ENCODE measurements around the gene PTGDR2.
A peak's percentile ranks its signal among the peaks of the same experiment; 100 is the strongest.

Gene PTGDR2

GRCh38 chr11:60849641-60850520 is 5.9 kb downstream of the PTGDR2 start:
- H3K4me1 ChIP-seq (ENCODE audit: control insufficient read depth, insufficient read depth, low read length) = no peaks in the 10 kb centered on the region
- no peak overlapping the region for H3K27ac ChIP-seq (ENCODE audit: low read depth, low read length)
- no peak overlapping the region for H3K9ac ChIP-seq (ENCODE audit: low read length)
- H3K36me3 ChIP-seq (ENCODE audit: control insufficient read depth, insufficient read depth, low read length) = peaks cover 21% of the 10 kb centered on the region
- H3K27me3 ChIP-seq (ENCODE audit: control insufficient read depth, insufficient read depth, low read length) = no peaks in the 10 kb centered on the region
- H3K4me3 ChIP-seq (ENCODE audit: low read length) = no peak overlapping the region

GRCh38 chr11:60848714-60849151 is 7.0 kb downstream of the PTGDR2 start:
- Histone ChIP-seq H3K27me3 (ENCODE audit: control insufficient read depth, insufficient read depth, low read length) (no peaks in the 10 kb centered on the region), H3K9ac (ENCODE audit: low read length) (no peak overlapping the region), H3K4me3 (ENCODE audit: low read length) (no peak overlapping the region), H3K4me1 (ENCODE audit: control insufficient read depth, insufficient read depth, low read length) (peaks cover under 1% of the 10 kb centered on the region), H3K27ac (ENCODE audit: low read depth, low read length) (no peak overlapping the region), H3K36me3 (ENCODE audit: control insufficient read depth, insufficient read depth, low read length) (peaks cover 21% of the 10 kb centered on the region)

DNA sequence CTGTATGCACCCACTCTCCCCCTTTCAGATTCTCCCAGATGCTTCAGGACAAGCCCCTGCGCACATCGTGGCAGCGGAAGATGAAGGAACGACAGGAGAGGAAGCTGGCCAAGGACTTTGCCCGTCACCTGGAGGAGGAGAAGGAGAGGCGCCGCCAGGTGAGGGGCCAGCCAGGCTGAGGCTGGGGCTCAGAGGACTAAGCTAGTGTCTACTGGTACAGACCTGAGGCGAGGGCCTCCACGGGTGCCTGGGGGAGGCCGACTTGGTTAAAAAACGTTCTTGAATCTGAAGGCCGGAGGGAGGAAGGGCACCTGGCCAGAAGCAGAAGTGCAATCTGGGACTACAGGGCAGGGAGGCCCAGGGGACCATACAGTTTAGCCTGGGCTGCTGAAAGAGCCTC is 7.9 kb downstream of the PTGDR2 start:
- Histone ChIP-seq H3K27me3 (ENCODE audit: control insufficient read depth, insufficient read depth, low read length) (no peaks in the 10 kb centered on the region), H3K4me3 (ENCODE audit: low read length) (no peak overlapping the region), H3K36me3 (ENCODE audit: control insufficient read depth, insufficient read depth, low read length) (peaks cover 21% of the 10 kb centered on the region), H3K27ac (ENCODE audit: low read depth, low read length) (no peak overlapping the region), H3K9ac (ENCODE audit: low read length) (no peak overlapping the region), H3K4me1 (ENCODE audit: control insufficient read depth, insufficient read depth, low read length) (peaks cover 7% of the 10 kb centered on the region)

- Histone ChIP-seq H3K27ac (ENCODE audit: low read depth, low read length) (no peak overlapping the region), H3K4me1 (ENCODE audit: control insufficient read depth, insufficient read depth, low read length) (peaks cover 9% of the 10 kb centered on the region), H3K36me3 (ENCODE audit: control insufficient read depth, insufficient read depth, low read length) (peaks cover 21% of the 10 kb centered on the region), H3K4me3 (ENCODE audit: low read length) (no peak overlapping the region), H3K9ac (ENCODE audit: low read length) (no peak overlapping the region), H3K27me3 (ENCODE audit: control insufficient read depth, insufficient read depth, low read length) (no peaks in the 10 kb centered on the region)
Measured at GRCh38 chr11:60847281-60847680, 8.5 kb downstream of the PTGDR2 start.

DNA sequence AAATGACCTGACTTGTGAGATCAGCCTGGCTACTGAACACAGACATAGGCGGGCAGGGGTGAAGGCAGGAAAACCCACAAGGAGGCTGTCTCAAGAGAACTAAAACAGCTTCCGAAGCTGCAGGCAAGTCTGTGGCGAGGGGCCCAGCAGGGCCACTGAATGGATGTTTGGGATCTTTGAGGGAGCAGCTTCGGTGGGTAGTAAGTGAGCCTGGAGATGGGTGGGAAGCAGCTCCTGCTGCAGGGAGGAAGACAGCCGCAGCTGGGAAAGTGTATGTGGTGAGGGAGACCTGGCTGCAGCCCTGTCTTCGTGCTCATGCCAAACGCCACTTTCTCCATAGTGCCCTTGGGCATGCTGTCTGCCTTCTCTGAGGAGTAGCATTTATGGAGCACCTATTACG is 10.4 kb downstream of the PTGDR2 start:
- no peaks in the 10 kb centered on the region for H3K27me3 ChIP-seq (ENCODE audit: control insufficient read depth, insufficient read depth, low read length)
- no peak overlapping the region for H3K9ac ChIP-seq (ENCODE audit: low read length)
- H3K4me1 ChIP-seq (ENCODE audit: control insufficient read depth, insufficient read depth, low read length) = peaks cover 16% of the 10 kb centered on the region
- no peak overlapping the region for H3K27ac ChIP-seq (ENCODE audit: low read depth, low read length)
- peaks cover 17% of the 10 kb centered on the region for H3K36me3 ChIP-seq (ENCODE audit: control insufficient read depth, insufficient read depth, low read length)
- H3K4me3 ChIP-seq (ENCODE audit: low read length) = no peak overlapping the region

DNA sequence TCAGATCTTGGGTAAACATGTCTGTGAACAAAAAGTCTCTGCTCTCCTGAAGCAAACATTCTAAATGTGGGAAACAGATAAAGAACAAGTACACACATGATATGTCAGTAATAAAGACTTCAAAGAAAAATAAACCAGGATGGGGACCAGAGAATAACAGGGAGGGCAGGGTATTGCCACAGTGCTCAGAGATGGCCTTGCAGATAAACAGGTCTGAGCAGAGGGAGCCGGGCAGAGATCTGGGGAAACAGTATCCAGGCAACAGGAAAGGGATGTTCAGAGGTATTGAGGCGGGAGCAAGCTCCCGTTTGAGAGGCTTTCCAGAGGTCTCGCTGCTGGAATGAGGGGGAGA is 10.9 kb downstream of the PTGDR2 start:
- H3K9ac ChIP-seq (ENCODE audit: low read length) = no peak overlapping the region
- no peak overlapping the region for H3K4me3 ChIP-seq (ENCODE audit: low read length)
- peaks cover 16% of the 10 kb centered on the region for H3K4me1 ChIP-seq (ENCODE audit: control insufficient read depth, insufficient read depth, low read length)
- H3K27me3 ChIP-seq (ENCODE audit: control insufficient read depth, insufficient read depth, low read length) = no peaks in the 10 kb centered on the region
- no peak overlapping the region for H3K27ac ChIP-seq (ENCODE audit: low read depth, low read length)
- H3K36me3 ChIP-seq (ENCODE audit: control insufficient read depth, insufficient read depth, low read length) = peaks cover 17% of the 10 kb centered on the region

DNA sequence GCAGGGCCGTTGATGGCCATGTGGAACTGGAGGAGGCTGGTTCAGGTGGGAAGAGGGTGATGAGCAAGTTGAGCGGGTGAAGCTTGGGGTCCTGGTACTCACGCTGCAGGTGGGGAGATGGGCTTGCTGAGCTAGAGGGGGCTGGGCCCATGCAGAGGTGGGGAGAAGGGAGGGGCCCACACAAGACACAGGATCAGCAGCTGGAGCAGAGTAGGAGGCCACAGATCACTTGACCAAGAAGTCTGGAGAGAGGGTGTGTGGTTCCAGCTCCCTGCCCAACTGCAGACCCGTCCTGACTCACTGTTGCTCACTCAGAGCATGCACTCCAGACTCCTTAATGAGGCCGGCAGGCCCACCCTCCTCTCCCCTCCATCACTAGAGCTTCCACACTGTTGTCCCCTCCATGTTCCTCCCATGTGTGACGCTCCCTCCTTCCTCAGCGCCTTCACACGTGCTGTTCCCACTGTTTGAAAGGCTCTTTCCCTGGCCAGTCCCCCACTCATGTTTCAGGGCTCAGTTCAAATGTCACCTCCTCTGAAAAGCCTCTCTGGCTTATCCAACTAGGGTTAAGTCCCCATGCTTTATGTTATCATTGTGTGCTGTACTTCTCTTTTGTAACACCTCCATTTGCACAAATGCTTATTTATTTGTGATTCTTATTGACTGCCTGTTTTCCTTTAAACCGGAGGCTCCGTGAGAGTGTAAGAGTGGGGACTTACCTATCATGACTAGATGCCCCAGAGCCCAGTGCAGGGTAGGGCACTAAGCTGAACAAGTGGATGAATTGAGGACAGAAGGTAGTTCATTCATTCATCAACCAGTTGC is 11.5 kb downstream of the PTGDR2 start:
- Histone ChIP-seq H3K27ac (ENCODE audit: low read depth, low read length) (no peak overlapping the region), H3K4me1 (ENCODE audit: control insufficient read depth, insufficient read depth, low read length) (peaks cover 16% of the 10 kb centered on the region), H3K4me3 (ENCODE audit: low read length) (peak overlapping the region; percentile 18), H3K36me3 (ENCODE audit: control insufficient read depth, insufficient read depth, low read length) (peaks cover 13% of the 10 kb centered on the region), H3K9ac (ENCODE audit: low read length) (no peak overlapping the region), H3K27me3 (ENCODE audit: control insufficient read depth, insufficient read depth, low read length) (no peaks in the 10 kb centered on the region)

DNA sequence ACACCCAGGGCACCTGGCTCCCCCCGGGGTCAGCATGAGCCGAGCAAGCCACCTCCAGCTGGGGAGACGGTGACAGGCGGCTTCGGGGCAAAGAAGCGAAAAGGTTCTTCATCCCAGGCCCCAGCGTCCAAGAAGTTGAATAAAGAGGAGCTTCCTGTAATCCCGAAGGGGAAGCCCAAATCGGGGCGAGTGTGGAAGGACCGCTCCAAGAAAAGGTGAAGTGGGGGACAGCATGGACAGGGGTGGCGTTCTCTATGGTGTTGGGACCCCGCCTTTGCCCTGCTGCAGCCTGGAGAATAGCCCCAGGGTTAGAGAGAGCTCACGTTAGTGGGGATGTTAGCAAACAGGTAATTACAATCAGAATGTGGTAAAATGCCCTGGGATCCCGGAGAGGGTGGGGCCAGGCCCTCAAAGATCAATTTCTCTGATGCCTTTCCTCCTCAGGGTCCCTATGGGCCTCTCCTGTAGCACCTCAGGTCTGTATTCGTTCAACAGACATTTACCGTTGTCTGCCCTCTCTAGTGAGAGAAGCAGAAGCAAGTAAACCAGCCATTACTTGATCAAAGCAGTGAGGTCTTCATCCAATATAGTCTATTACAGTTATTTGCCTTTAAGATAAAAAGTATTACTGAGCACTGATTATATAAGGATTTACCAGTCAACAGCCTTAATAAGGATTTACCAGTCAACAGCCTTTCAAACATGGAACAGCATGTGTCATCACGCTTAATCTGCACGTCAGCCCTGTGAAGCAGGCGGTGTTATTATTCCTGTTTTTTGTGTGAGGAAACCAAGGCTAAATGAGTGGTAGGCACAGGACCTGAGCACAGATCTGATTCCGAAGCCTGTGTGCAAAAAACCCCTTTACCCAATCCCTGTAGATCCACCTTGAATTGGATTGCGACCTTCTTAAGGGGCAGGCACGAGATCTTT is 12.8 kb downstream of the PTGDR2 start:
- Histone ChIP-seq H3K4me1 (ENCODE audit: control insufficient read depth, insufficient read depth, low read length) (peaks cover 16% of the 10 kb centered on the region), H3K27me3 (ENCODE audit: control insufficient read depth, insufficient read depth, low read length) (no peaks in the 10 kb centered on the region), H3K36me3 (ENCODE audit: control insufficient read depth, insufficient read depth, low read length) (peaks cover 3% of the 10 kb centered on the region), H3K9ac (ENCODE audit: low read length) (peak overlapping the region; percentile 85), H3K4me3 (ENCODE audit: low read length) (peak overlapping the region; percentile 91), H3K27ac (ENCODE audit: low read depth, low read length) (peak overlapping the region; percentile 23)

- Histone ChIP-seq H3K9ac (ENCODE audit: low read length) (peak within 1 kb of the TSS; percentile 85), H3K27ac (ENCODE audit: low read depth, low read length) (peak within 1 kb of the TSS; percentile 33), H3K36me3 (ENCODE audit: control insufficient read depth, insufficient read depth, low read length) (no peaks in the 10 kb centered on the region), H3K4me3 (ENCODE audit: low read length) (peak within 1 kb of the TSS; percentile 91), H3K4me1 (ENCODE audit: control insufficient read depth, insufficient read depth, low read length) (peaks cover 16% of the 10 kb centered on the region), H3K27me3 (ENCODE audit: control insufficient read depth, insufficient read depth, low read length) (no peaks in the 10 kb centered on the region)
Measured at GRCh38 chr11:60841797-60842667, 13.7 kb downstream of the PTGDR2 start, which contains the start of gene CCDC86. TSS of gene CCDC86 (plus strand) at chr11:60842113. CDS start at chr11:60842125, 12 bp downstream.

- Histone ChIP-seq H3K4me1 (ENCODE audit: control insufficient read depth, insufficient read depth, low read length) (peaks cover 16% of the 10 kb centered on the region), H3K4me3 (ENCODE audit: low read length) (peak overlapping the region; percentile 91), H3K27me3 (ENCODE audit: control insufficient read depth, insufficient read depth, low read length) (no peaks in the 10 kb centered on the region), H3K36me3 (ENCODE audit: control insufficient read depth, insufficient read depth, low read length) (no peaks in the 10 kb centered on the region), H3K27ac (ENCODE audit: low read depth, low read length) (no peak overlapping the region), H3K9ac (ENCODE audit: low read length) (no peak overlapping the region)
Measured at GRCh38 chr11:60840470-60841430, 15.0 kb downstream of the PTGDR2 start.

Data from rectal smooth muscle tissue (tissue), 1 donor.